DOHH2 (cell line): Measurements from ENCODE around the gene ARSK.
A peak's percentile ranks its signal among the peaks of the same experiment; 100 is the strongest.
"Not testable (repeated sequence)": the region's sequence is repeated elsewhere in the genome, so short reads cannot be mapped to it uniquely, and the experiment has no call there.

Experiments used
- H3F3A ChIP-seq: fragments of 200-600 bp; sonication (generic), shearing (Covaris generic); 2 replicates; pipeline ENCODE4 v1.6.0; 2016; ENCODE audit warnings: antibody characterized with exemption, mild to moderate bottlenecking; ENCODE audit not compliant: control insufficient read depth, insufficient read depth
- H3K27ac ChIP-seq: fragments of 200-600 bp; sonication (generic); 2 replicates; pipeline ENCODE4 v1.5.1; 2014; ENCODE audit warnings: low read depth, mild to moderate bottlenecking, low read length, moderate library complexity
- H3K27me3 ChIP-seq: fragments of 200-600 bp; sonication (generic); 2 replicates; pipeline ENCODE4 v1.6.1; 2014; ENCODE audit warnings: mild to moderate bottlenecking, low read length, mixed read lengths; ENCODE audit not compliant: control insufficient read depth
- H3K36me3 ChIP-seq: fragments of 200-600 bp; sonication (generic); 2 replicates; pipeline ENCODE4 v1.6.1; 2014; ENCODE audit warnings: mild to moderate bottlenecking, low read length, moderate library complexity, mixed read lengths; ENCODE audit not compliant: control insufficient read depth
- H3K4me1 ChIP-seq: fragments of 200-600 bp; sonication (generic); 2 replicates; pipeline ENCODE4 v1.6.1; 2014; ENCODE audit warnings: mild to moderate bottlenecking, low read length, mixed read lengths; ENCODE audit not compliant: control insufficient read depth
- H3K4me2 ChIP-seq: fragments of 200-600 bp; sonication (generic); 2 replicates; pipeline ENCODE4 v1.6.0; 2014; ENCODE audit warnings: mild to moderate bottlenecking, low read length, moderate library complexity
- H3K4me3 ChIP-seq: fragments of 200-600 bp; sonication (generic); 2 replicates; pipeline ENCODE4 v1.5.1; 2014; ENCODE audit warnings: mild to moderate bottlenecking, low read length, mixed read lengths
- H3K79me2 ChIP-seq: fragments of 200-600 bp; sonication (generic); 2 replicates; pipeline ENCODE4 v1.6.1; 2014; ENCODE audit warnings: mild to moderate bottlenecking, low read length, mixed read lengths; ENCODE audit not compliant: control insufficient read depth
- H3K9me2 ChIP-seq: fragments of 200-600 bp; sonication (generic); replicated peaks from 2 replicates; pipeline ENCODE4 v1.6.1; 2014; ENCODE audit warnings: mild to moderate bottlenecking, low read length, mixed read lengths; ENCODE audit not compliant: control insufficient read depth
- H3K9me3 ChIP-seq: fragments of 200-600 bp; sonication (generic); 2 replicates; pipeline ENCODE4 v1.6.1; 2014; ENCODE audit warnings: antibody characterized with exemption, low read length, mixed read lengths; ENCODE audit not compliant: control insufficient read depth, insufficient read depth
- H4K20me1 ChIP-seq: fragments of 200-600 bp; sonication (generic); 2 replicates; pipeline ENCODE4 v1.6.0; 2014; ENCODE audit warnings: low read depth, mild to moderate bottlenecking, antibody characterized with exemption, low read length, moderate library complexity; ENCODE audit not compliant: control insufficient read depth, insufficient read depth
- CTCF ChIP-seq: fragments of 200-600 bp; sonication (generic); IDR thresholded peaks from one replicate; pipeline ENCODE4 v1.5.1; 2014; ENCODE audit warnings: antibody characterized with exemption, mild to moderate bottlenecking, low read depth, low read length; ENCODE audit not compliant: poor library complexity, severe bottlenecking
- EZH2phosphoT487 ChIP-seq: fragments of 200-600 bp; sonication (generic); IDR thresholded peaks from 2 replicates; pipeline ENCODE4 v1.6.1; 2017; ENCODE audit warnings: borderline replicate concordance, mild to moderate bottlenecking, antibody characterized with exemption, low read length, moderate library complexity, mixed read lengths

Gene ARSK

GRCh38 chr5:95644351-95645042 is 89.6 kb downstream of the ARSK start:
- H3K36me3 ChIP-seq = no peaks in the 10 kb centered on the region
- H3K27me3 ChIP-seq = no peaks in the 10 kb centered on the region
- H3K79me2 ChIP-seq = no peaks in the 10 kb centered on the region
- no peaks in the 10 kb centered on the region for H3F3A ChIP-seq
- H3K4me1 ChIP-seq = peaks cover 29% of the 10 kb centered on the region
- H3K9me2 ChIP-seq = no peaks in the 10 kb centered on the region
- no peak overlapping the region for H3K4me3 ChIP-seq
- H4K20me1 ChIP-seq = no peaks in the 10 kb centered on the region
- H3K4me2 ChIP-seq = no peak overlapping the region
- no peak overlapping the region for H3K27ac ChIP-seq
- no peak for TF ChIP-seq EZH2phosphoT487
- TF ChIP-seq CTCF = peak; percentile 87
- no peaks in the 10 kb centered on the region for H3K9me3 ChIP-seq

GRCh38 chr5:95646226-95646568 is 91.3 kb downstream of the ARSK start:
- Histone ChIP-seq H3K4me2 (peak overlapping the region; percentile 71), H3K4me1 (peaks cover 30% of the 10 kb centered on the region), H3K4me3 (peak overlapping the region; percentile 75)
- not testable (repeated sequence) for H3K27me3 ChIP-seq, H3K79me2 ChIP-seq, H3K36me3 ChIP-seq, H3F3A ChIP-seq, H3K27ac ChIP-seq, H3K9me3 ChIP-seq, H3K9me2 ChIP-seq, H4K20me1 ChIP-seq

GRCh38 chr5:95646569-95647431 is 91.9 kb downstream of the ARSK start, which contains the start of gene RFESD:
Gene RFESD (plus strand): TSS chr5:95646777. CDS start chr5:95652272, 5,495 bp downstream.
- H3K4me3 ChIP-seq = peak within 1 kb of the TSS; percentile 75
- no peaks in the 10 kb centered on the region for H3F3A ChIP-seq
- H4K20me1 ChIP-seq = no peaks in the 10 kb centered on the region
- H3K9me3 ChIP-seq = no peaks in the 10 kb centered on the region
- no peaks in the 10 kb centered on the region for H3K36me3 ChIP-seq
- peak within 1 kb of the TSS; percentile 45 for H3K27ac ChIP-seq
- no peaks in the 10 kb centered on the region for H3K79me2 ChIP-seq
- H3K4me2 ChIP-seq = peak within 1 kb of the TSS; percentile 71
- no peaks in the 10 kb centered on the region for H3K9me2 ChIP-seq
- TF ChIP-seq EZH2phosphoT487 = no peak
- TF ChIP-seq CTCF = no peak
- no peaks in the 10 kb centered on the region for H3K27me3 ChIP-seq
- peaks cover 30% of the 10 kb centered on the region for H3K4me1 ChIP-seq
